HepG2 (cell line): Measurements from ENCODE around the gene TEX19. TPM values are rescaled to one million over a fixed set of nuclear protein-coding genes. Genes with fewer than 3 reads are reported as not detected.

Source experiments
- CC2D1A ChIP-seq: sonication (generic); formaldehyde crosslinking; IDR thresholded peaks from 2 replicates; pipeline ENCODE4 v1.8.1; 2023; ENCODE audit warnings: mild to moderate bottlenecking, missing genetic modification reagents
- FOSL1 ChIP-seq: sonication (generic); formaldehyde crosslinking; IDR thresholded peaks from 2 replicates; pipeline ENCODE4 v1.9.0; 2021; ENCODE audit warnings: missing genetic modification reagents, borderline replicate concordance
- FOXP1 ChIP-seq, 2 experiments: fragments of 450-650 bp in 1 of 2; IDR thresholded peaks; 2 replicates each; pipeline ENCODE4 v1.6.1; 2017 to 2018; ENCODE audit warnings: antibody characterized with exemption in 1 of 2
- GTF2F1 ChIP-seq: fragments of 150-350 bp; IDR thresholded peaks from 2 replicates; pipeline ENCODE4 v1.6.1; 2014; ENCODE audit warnings: low read length
- JUNB ChIP-seq: sonication (generic); formaldehyde crosslinking; IDR thresholded peaks from 2 replicates; pipeline ENCODE4 v1.8.0; 2022; ENCODE audit warnings: missing genetic modification reagents, mild to moderate bottlenecking, borderline replicate concordance
- KLF13 ChIP-seq: sonication (generic); formaldehyde crosslinking; IDR thresholded peaks from 2 replicates; pipeline ENCODE4 v1.4.0; 2020; ENCODE audit warnings: mild to moderate bottlenecking, missing genetic modification reagents
- SAP130 ChIP-seq: IDR thresholded peaks from 2 replicates; pipeline ENCODE4 v1.6.1; 2016; ENCODE audit warnings: low read depth
- ZMYM3 ChIP-seq: sonication (generic); formaldehyde crosslinking; IDR thresholded peaks from 2 replicates; pipeline ENCODE4 v1.5.1; 2020; ENCODE audit warnings: mild to moderate bottlenecking, missing genetic modification reagents
- ZNF205 ChIP-seq: IDR thresholded peaks from 2 replicates; pipeline ENCODE4 v1.6.1; 2018; ENCODE audit warnings: missing biosample characterization, missing genetic modification reagents
- ZNF251 ChIP-seq: sonication (generic); formaldehyde crosslinking; IDR thresholded peaks from 2 replicates; pipeline ENCODE4 v1.9.0; 2021; ENCODE audit warnings: mild to moderate bottlenecking, missing genetic modification reagents
- ZNF30 ChIP-seq: sonication (generic); formaldehyde crosslinking; IDR thresholded peaks from 2 replicates; pipeline ENCODE4 v1.5.0; 2020; ENCODE audit warnings: mild to moderate bottlenecking, missing genetic modification reagents
- ZNF343 ChIP-seq: sonication (generic); formaldehyde crosslinking; IDR thresholded peaks from 2 replicates; pipeline ENCODE4 v1.4.0; 2020; ENCODE audit warnings: mild to moderate bottlenecking, missing genetic modification reagents
- ZNF556 ChIP-seq: sonication (generic); formaldehyde crosslinking; IDR thresholded peaks from 2 replicates; pipeline ENCODE4 v1.4.0; 2020; ENCODE audit warnings: mild to moderate bottlenecking, missing genetic modification reagents, borderline replicate concordance
- ZNF564 ChIP-seq: sonication (generic); formaldehyde crosslinking; IDR thresholded peaks from 2 replicates; pipeline ENCODE4 v1.8.1; 2023; ENCODE audit warnings: mild to moderate bottlenecking, missing genetic modification reagents
- polyA plus RNA-seq, 8 experiments: library from polyadenylated mRNA; depleted of rRNA in 3 of 8; stranded (reverse) in 7 of 8; unstranded in 1 of 8; fragments of >200 nt; fragmentation: Illumina TruSeq in 4 of 8; extraction: Trizol in 4 of 8; gene quantifications; 2 replicates each; pipeline versions ENCODE4 v1.2.1 to v1.2.3, GENCODE V29; 2011 to 2016; ENCODE audit warnings: low read depth in 4 of 8, missing spikeins in 1 of 8, mixed read lengths in 1 of 8; ENCODE audit not compliant: insufficient read depth in 1 of 8
- total RNA-seq, 5 experiments: library from RNA; depleted of rRNA; stranded (reverse); fragments of >200 nt; fragmentation: Illumina TruSeq; extraction: Trizol; gene quantifications; 2 replicates each; pipeline ENCODE4 v1.2.3, GENCODE V29; 2016; ENCODE audit warnings: low read depth in 1 of 5
- TF ChIP-seq, protein P1 (sequence below): sonication (generic); formaldehyde crosslinking; IDR thresholded peaks from 2 replicates; pipeline ENCODE4 v1.5.0; 2020; ENCODE audit warnings: mild to moderate bottlenecking, missing genetic modification reagents
- TF ChIP-seq, protein P2 (sequence below): sonication (generic); formaldehyde crosslinking; IDR thresholded peaks from 2 replicates; pipeline ENCODE4 v1.4.0; 2020; ENCODE audit warnings: missing genetic modification reagents
- TF ChIP-seq, protein P3 (sequence below): sonication (generic); formaldehyde crosslinking; IDR thresholded peaks from 2 replicates; pipeline ENCODE4 v1.5.1; 2020; ENCODE audit warnings: missing genetic modification reagents, mild to moderate bottlenecking, borderline replicate concordance
- TF ChIP-seq, protein P4 (sequence below): IDR thresholded peaks from 2 replicates; pipeline ENCODE4 v1.6.1; 2012; ENCODE audit warnings: inconsistent platforms
- TF ChIP-seq, protein P5 (sequence below): sonication (generic); formaldehyde crosslinking; IDR thresholded peaks from 2 replicates; pipeline ENCODE4 v1.8.0; 2022; ENCODE audit warnings: mild to moderate bottlenecking, missing genetic modification reagents

Gene TEX19
- total and polyA plus RNA-seq, 2 of the 13 experiments (the other 11 are each of a cell fraction or from before 2014, with no cell fraction given) = 1.3 to 6.0 TPM

DNA sequence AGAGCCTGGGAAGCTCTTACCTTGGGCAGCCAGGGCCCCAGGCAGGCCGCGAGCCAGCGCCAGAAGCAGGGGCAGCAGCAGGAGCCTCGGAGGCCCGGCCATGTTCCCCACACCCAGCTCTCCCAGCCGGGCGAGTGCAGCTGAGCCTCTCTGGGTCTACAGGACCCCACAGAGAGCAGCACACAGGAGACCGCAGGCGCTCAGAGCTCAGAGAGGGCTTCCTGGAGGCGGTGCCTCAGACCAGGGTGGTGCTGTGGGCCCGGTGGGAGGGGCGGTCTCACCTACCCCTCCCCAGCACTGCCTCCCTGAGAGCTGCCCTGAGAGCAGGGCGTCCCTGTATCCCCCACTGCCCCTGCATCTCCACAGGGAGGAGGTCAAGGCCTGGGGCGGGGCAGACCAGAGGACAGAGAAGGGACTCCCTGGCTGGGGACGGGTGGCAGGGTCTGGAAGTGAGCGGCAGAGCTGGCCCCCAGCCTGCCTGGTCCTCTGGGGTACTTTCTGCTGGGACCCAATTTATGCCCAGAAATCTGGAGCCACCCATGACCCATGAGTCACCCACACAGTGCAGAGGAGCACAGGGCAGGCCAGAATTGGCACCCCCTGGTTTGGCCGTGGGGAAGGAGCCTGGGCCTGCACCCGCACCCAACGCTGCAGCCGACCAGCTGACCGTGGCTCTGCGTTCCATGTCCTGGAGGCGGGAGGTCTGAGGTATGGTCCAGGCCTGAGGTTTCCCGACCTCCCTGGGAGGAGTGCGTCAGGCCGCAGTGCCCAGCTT, 41.5 kb upstream of the TEX19 start, which contains the start of gene CD7 (continued):
- TF ChIP-seq, protein P1, sequence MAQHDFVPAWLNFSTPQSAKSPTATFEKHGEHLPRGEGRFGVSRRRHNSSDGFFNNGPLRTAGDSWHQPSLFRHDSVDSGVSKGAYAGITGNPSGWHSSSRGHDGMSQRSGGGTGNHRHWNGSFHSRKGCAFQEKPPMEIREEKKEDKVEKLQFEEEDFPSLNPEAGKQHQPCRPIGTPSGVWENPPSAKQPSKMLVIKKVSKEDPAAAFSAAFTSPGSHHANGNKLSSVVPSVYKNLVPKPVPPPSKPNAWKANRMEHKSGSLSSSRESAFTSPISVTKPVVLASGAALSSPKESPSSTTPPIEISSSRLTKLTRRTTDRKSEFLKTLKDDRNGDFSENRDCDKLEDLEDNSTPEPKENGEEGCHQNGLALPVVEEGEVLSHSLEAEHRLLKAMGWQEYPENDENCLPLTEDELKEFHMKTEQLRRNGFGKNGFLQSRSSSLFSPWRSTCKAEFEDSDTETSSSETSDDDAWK = no peak
- TF ChIP-seq, protein P2, sequence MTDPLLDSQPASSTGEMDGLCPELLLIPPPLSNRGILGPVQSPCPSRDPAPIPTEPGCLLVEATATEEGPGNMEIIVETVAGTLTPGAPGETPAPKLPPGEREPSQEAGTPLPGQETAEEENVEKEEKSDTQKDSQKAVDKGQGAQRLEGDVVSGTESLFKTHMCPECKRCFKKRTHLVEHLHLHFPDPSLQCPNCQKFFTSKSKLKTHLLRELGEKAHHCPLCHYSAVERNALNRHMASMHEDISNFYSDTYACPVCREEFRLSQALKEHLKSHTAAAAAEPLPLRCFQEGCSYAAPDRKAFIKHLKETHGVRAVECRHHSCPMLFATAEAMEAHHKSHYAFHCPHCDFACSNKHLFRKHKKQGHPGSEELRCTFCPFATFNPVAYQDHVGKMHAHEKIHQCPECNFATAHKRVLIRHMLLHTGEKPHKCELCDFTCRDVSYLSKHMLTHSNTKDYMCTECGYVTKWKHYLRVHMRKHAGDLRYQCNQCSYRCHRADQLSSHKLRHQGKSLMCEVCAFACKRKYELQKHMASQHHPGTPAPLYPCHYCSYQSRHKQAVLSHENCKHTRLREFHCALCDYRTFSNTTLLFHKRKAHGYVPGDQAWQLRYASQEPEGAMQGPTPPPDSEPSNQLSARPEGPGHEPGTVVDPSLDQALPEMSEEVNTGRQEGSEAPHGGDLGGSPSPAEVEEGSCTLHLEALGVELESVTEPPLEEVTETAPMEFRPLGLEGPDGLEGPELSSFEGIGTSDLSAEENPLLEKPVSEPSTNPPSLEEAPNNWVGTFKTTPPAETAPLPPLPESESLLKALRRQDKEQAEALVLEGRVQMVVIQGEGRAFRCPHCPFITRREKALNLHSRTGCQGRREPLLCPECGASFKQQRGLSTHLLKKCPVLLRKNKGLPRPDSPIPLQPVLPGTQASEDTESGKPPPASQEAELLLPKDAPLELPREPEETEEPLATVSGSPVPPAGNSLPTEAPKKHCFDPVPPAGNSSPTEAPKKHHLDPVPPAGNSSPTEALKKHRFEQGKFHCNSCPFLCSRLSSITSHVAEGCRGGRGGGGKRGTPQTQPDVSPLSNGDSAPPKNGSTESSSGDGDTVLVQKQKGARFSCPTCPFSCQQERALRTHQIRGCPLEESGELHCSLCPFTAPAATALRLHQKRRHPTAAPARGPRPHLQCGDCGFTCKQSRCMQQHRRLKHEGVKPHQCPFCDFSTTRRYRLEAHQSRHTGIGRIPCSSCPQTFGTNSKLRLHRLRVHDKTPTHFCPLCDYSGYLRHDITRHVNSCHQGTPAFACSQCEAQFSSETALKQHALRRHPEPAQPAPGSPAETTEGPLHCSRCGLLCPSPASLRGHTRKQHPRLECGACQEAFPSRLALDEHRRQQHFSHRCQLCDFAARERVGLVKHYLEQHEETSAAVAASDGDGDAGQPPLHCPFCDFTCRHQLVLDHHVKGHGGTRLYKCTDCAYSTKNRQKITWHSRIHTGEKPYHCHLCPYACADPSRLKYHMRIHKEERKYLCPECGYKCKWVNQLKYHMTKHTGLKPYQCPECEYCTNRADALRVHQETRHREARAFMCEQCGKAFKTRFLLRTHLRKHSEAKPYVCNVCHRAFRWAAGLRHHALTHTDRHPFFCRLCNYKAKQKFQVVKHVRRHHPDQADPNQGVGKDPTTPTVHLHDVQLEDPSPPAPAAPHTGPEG (CRISPR knock-in tag) = no peak
- TF ChIP-seq CC2D1A (no peak), ZNF205 (CRISPR knock-in tag) (0 out of 2 replicates have a peak, but pooled peaks have one; percentile 7), ZNF556 (0 out of 2 replicates have a peak, but pooled peaks have one; percentile 52), FOXP1 (IDR thresholded peaks at IDR 0.05) (no peak), FOXP1 (CRISPR knock-in tag; IDR thresholded peaks at IDR 0.05) (no peak), ZNF564 (CRISPR knock-in tag) (no peak), JUNB (CRISPR knock-in tag) (no peak), ZNF30 (CRISPR knock-in tag) (peak; percentile 2; the same call in 1 of the 2 replicates), ZMYM3 (CRISPR knock-in tag) (peak; percentile 93), SAP130 (CRISPR knock-in tag) (peak; percentile 81), KLF13 (CRISPR knock-in tag) (no peak), ZNF251 (CRISPR knock-in tag) (no peak), GTF2F1 (no peak), ZNF343 (CRISPR knock-in tag) (peak; percentile 89), FOSL1 (peak; percentile 27; the same call in 1 of the 2 replicates)
- TF ChIP-seq, protein P3, sequence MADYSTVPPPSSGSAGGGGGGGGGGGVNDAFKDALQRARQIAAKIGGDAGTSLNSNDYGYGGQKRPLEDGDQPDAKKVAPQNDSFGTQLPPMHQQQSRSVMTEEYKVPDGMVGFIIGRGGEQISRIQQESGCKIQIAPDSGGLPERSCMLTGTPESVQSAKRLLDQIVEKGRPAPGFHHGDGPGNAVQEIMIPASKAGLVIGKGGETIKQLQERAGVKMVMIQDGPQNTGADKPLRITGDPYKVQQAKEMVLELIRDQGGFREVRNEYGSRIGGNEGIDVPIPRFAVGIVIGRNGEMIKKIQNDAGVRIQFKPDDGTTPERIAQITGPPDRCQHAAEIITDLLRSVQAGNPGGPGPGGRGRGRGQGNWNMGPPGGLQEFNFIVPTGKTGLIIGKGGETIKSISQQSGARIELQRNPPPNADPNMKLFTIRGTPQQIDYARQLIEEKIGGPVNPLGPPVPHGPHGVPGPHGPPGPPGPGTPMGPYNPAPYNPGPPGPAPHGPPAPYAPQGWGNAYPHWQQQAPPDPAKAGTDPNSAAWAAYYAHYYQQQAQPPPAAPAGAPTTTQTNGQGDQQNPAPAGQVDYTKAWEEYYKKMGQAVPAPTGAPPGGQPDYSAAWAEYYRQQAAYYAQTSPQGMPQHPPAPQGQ = no peak
- TF ChIP-seq, protein P4, sequence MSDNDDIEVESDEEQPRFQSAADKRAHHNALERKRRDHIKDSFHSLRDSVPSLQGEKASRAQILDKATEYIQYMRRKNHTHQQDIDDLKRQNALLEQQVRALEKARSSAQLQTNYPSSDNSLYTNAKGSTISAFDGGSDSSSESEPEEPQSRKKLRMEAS = peak; percentile 37; the same call in 1 of the 2 replicates
- TF ChIP-seq, protein P5, sequence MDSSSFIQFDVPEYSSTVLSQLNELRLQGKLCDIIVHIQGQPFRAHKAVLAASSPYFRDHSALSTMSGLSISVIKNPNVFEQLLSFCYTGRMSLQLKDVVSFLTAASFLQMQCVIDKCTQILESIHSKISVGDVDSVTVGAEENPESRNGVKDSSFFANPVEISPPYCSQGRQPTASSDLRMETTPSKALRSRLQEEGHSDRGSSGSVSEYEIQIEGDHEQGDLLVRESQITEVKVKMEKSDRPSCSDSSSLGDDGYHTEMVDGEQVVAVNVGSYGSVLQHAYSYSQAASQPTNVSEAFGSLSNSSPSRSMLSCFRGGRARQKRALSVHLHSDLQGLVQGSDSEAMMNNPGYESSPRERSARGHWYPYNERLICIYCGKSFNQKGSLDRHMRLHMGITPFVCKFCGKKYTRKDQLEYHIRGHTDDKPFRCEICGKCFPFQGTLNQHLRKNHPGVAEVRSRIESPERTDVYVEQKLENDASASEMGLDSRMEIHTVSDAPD = no peak; the same call in 1 of the 2 replicates
